GM18517 (cell line): ENCODE data around the gene TEX264.
A peak's percentile ranks its signal among the peaks of the same experiment; 100 is the strongest.

Source experiments
- ATAC-seq: cut with Tn5 transposase; IDR thresholded peaks from one replicate; pipeline ENCODE4 v1.9.1; 2021; ENCODE audit warnings: mild to moderate bottlenecking, moderate library complexity; ENCODE audit not compliant: unreplicated experiment

The TEX264 gene

DNA sequence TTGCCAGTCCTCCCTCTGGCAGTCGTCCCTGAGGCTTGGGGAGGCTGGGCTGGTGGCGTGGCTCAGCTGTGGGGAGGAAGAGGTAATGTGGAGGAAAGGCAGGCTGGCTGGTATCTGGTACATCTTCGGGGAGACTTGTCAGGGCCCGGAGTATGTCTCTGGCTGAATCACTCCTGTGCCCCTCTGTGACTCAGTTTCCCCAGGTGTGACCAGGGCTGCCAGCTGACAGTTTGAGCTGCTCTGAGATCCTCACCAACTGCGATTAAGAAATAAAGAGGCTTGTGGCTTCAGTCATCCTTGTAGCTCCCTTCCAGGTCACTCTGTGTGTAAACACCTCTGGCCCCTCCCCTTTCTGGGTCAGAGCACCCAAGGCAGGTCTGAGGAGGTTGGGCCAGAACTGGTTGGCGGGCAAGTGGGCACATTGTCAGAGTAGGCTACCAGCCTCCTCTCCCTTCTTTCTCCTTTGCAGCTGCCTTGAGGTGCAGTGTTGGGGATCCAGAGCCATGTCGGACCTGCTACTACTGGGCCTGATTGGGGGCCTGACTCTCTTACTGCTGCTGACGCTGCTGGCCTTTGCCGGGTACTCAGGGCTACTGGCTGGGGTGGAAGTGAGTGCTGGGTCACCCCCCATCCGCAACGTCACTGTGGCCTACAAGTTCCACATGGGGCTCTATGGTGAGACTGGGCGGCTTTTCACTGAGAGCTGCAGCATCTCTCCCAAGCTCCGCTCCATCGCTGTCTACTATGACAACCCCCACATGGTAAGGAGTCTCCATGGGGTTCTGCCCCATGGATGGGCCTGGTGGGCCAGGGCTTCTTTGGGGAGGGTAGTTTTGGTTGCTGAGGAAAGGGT is 3.0 kb downstream of the TEX264 start:
- no peak for ATAC-seq

DNA sequence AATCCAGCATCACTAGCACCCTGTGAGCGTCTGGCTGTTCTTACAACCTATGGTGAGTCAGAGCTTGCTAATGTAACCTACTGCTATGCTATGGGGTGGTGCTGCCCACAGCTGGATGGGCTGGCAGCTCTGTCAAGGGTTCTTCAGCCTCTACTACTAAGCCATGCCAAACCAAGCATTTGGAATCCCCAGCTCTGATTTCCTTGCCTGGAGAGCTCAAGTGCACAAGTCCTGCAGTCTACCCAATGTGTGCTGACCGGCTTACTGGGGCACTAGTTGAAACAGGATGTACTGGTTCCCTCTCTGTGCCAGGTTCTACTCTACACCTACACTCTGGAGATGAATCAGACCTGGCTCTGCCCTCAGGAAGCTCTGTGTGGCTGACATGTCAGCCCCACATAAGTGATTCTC is 4.2 kb downstream of the TEX264 start:
- ATAC-seq, result no peak

DNA sequence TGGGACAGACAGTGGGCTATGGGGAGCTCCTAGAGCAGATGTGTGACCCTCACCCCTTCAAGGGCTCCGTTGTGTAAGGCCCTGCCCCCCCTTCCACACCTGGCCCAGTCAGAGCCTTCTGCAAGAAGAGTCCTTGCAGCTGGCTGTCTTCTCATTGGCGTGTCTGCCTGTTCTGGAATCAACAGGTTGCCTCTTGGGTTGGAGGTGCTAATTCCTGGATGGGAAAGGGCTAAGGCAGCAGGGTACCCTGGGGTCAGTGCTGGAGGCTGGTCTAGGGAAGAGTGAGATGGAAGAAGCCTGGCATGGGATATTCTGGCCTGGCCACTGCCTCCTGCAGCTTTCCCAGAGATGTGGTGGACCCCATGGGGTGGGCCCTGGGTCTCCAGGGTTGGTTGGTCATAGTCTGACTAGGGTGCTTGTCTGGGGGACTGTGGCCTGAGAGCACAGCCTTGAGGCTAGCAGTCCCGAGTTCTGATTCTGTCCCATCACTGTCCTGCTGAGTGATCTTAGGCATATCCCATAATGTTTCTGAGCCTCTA is 5.1 kb downstream of the TEX264 start:
- no peak for ATAC-seq

DNA sequence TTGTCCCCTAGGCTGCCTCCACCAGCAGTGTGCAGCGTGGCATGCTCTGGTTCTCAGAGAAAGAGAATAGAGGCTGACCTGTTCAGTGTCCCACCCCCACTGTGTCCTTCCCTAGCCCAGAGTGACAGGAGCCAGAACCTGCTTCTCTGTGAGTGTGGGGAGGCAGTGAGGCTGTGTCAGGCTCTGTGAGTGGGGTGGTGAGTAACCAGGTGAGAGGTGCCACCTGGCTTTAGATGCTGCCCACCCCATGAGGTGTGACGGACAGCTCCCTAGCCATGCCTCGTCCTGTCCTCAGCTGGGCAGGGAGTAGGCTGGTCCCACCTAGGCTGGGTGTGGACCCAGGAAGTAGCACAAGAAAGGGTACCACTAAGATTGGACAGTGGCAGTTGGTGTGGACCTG is 6.3 kb downstream of the TEX264 start:
- ATAC-seq, result no peak

DNA sequence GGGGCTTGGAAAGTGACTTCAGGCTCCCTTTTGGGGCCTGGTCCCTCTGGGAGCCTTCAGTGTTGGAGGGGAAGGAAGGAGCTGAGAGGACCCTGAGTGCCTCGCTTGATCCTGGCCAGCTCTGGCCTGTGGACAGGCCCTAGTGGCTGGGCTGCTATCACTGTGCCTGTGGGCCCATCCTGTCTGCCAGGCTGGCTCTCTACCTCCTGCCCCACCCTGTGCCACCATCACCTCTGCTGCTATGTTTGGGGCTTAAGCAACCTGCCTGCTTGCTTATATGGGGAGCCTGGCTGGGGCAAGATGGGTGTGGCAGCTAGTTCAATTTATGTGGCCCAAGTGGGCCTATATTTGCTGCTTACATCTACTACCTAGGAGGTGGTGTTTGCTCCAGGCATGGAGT is 7.1 kb downstream of the TEX264 start:
- ATAC-seq, result no peak

DNA sequence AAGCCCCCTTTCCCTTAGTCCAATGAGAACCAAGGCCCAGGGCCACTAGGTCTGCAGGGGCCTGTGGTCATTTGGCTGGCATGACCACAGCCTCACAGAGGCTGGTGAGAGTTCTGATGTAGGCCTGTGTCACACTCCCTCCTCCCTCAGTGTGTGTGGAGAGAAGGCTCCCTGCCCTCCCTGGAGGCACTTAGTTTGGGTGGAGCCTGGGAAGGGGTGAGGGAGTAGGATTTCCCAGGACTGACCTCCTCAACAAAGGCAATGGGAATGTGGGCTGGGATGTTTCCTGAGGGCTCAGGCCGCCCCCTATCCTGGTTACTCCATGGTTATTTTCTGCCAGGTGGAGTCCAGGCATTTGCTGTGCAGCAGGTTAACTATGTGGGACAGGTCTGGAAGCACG is 7.6 kb downstream of the TEX264 start:
- no peak for ATAC-seq

DNA sequence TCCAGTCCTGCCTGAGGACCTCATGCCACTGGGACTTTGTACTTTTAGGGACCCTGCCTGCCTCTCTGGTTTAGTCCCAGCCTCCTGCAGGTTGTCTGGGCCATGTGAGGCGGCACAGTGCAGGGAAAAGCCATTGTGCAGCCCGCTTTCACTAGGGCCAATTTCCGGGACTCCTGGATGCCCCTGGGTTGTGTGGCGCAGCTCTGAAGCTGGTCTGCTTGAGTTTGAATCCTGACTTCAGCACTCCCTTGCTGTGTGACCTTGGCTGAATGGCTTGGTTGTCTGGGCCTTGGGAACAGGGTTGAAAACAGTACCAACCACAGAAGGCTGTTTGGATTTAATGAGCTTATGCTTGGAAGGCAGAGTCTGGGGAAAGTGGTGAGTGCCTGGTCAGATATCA is 8.3 kb downstream of the TEX264 start:
- no peak for ATAC-seq

DNA sequence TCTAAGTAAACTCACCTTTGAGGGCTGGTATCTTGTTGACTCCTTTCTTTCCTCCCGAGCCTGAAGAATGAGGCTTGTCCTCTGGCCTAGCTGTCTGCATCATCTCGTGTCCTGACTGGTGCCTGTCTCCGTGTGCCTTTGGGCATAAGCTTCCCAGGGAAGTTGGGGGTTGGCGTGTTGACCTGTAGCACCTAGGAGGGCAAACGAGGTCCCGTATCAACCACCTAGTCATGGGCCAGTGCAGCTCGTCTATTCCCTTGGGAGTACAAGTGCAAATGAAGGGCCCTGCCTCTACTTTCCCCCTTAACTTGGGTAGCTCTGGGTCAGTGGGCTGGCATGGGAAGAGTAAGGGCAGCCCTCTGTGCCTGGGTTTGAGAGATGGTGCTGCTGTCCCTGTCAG is 8.7 kb downstream of the TEX264 start:
- no peak for ATAC-seq

DNA sequence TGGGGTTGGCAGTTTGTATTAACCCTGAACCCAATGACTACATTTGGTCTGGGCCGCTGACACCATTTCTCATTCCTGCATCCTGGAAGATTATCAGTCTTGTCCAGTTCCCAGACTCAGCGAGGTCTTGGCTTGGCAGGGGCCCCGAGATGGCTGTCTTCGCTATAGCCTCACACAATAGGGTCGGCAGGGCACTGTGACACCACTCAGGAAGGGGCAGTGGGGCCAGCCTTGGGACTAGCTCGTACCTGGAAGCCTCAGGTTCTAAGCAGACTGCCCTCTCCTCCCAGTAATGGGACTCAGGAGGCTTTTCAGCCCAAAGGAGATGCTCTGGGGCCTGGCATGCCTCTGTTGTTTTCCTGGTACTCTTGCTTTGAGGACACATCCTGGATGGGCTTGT is 9.1 kb downstream of the TEX264 start:
- no peak for ATAC-seq

DNA sequence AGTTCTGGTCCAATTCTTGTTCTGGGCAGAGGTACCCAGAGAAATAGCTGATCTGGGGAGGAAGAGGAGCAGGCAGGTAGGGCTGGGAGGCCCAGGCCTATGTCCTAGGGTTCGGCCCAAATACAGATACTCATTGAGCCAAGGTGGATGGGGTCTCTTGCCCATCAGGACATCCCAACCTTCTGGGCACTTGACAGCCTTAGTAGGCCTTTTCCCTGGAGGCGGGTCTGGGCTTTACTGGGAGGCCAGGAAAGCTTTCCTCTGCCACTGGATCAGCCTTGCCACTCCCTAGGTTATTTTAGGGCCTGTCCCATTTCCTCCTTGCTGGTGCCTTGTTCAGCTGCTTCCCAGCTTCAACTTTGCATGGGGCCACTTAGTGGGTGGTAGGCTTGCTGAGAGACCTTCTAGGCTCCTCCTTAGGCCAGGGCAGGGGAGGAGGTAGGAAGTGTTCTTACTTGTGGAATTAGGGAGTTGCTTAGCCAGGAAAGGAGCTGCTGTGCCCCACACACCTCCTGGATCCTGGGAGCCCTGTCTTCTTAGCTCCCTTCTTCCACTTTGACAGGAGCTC is 9.7 kb downstream of the TEX264 start:
- no peak for ATAC-seq

DNA sequence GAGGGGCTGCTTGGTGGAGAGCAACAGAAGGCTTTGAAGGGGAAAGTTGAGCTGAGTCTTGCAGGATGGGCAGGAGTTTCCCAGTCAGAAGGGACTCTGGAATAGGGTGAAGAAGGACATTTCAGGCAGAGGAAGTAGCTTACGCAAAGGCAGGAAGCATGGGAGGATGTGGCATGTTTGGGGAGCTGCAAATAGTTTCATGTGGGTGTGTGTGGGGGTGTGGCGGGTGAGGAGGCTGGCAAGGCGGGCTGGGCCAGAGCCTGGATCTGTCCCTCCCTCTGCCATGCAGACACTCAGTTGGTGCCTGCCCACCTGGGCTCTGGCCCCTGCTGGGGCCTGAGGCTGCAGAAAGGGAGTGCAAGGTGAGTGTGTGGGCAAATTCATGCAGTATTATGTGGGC is 10.4 kb downstream of the TEX264 start:
- no peak for ATAC-seq

DNA sequence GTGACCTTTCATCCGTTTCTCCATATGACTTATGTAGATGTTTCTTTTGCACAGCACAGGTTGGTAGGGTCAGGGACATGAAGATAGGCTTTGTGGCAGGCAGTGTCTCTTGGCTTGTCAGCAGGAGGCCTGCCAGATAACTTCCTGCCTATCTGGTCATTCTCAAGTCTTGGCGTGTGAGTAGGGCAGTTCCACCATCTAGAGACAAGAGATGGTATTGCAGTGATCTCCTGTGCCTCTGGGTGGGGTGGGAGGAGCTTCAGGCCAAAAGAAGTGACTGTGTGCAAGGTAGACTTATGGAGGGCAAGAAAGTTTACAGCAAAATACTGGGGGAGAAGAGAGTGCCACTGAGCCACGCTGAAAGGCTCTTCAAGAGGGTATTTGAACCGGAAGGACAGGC is 11.0 kb downstream of the TEX264 start:
- peak; percentile 82 for ATAC-seq

DNA sequence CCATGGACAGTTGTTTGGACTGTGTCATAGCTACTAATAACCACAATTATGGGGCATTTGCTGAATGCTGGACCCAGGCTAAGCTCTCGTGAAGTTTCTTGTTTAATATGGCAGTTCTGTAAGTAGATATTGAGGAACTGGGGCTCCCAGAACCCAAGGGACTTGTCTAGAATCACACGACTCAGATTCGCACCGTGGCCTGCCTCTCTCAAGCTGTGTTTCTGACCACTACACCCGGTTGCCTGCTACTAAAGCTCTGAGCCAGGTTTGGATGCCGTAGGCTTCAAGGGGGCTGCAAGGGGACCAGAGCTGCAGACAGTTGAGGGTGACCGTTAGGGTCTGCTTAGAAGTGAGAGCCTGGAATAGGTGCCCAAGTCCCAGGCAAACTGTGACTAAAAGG is 11.5 kb downstream of the TEX264 start:
- no peak for ATAC-seq

DNA sequence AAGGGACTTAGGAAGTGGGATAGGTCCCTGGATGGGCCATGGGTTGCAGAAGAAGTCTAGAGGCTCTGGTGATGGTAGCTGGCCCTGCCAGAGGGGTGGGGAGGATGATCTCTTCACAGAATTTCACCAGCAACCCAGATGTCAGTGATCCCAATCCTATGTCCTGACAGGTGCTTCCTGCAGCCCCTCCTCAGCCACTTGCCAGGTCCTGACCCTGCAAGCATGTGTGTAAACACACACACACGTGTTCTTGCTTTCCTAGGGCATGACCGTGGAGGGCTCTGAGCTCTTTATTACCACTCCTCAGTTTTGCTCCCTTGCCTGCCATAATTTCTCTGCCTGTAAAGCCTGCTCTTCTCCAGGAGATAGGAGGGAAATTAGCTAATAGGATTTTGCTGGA is 12.5 kb downstream of the TEX264 start:
- no peak for ATAC-seq

DNA sequence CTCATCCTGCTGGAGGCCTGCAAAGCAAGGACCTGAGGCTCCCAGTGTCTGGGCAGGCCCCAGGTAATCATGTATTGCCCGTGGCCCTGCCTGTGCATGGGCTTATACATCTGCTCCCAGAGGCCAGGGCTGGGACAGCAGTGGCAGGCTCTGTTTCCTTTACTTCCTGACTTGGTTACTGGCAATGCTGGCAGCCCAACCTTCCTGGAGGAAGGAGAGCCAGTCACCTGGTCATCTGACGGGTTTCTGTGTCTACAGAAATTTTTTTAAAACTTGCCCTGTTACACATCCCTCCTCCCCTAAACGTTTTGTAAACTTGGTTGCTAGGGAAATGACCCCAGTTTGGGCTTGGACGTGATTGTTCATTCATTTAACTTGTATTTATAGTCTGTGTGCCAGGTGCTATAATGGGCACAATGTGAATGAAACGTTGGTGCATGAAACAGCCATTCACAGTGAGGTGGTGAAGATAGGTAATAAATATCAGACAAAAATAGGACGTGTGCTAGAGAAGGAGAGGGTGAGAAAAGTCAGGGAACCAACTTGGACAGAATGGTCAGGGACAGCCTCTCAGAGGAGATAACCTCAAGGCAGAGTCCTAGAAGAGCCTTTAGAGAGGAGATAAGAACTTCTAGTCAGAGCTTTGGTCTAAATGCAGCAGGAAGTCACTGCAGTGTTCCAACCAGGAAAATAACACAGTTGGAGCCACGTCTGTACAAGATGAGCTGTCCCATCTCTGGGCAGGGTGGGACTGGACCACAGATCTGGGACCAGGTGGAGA is 14.1 kb downstream of the TEX264 start:
- ATAC-seq, result no peak

DNA sequence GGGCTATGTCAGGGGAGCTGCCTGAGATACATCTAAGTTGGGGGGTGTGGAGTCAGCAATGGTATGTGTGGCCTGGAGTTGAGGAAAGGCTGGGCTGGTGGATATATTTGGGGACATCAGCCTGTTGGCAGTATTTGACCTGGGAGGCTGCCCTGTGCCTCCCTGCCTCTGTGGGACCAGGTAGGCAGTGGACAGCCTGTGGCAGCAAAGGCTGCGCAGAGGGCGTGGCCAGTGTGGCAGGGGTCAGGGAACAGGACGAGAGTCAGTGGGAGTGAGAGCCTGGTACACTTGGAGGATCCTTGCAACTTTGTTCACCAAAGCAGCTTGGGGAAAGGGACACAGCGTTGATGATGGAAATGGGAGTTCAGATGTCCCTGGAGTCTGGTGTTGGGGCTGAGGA is 15.0 kb downstream of the TEX264 start:
- no peak for ATAC-seq

DNA sequence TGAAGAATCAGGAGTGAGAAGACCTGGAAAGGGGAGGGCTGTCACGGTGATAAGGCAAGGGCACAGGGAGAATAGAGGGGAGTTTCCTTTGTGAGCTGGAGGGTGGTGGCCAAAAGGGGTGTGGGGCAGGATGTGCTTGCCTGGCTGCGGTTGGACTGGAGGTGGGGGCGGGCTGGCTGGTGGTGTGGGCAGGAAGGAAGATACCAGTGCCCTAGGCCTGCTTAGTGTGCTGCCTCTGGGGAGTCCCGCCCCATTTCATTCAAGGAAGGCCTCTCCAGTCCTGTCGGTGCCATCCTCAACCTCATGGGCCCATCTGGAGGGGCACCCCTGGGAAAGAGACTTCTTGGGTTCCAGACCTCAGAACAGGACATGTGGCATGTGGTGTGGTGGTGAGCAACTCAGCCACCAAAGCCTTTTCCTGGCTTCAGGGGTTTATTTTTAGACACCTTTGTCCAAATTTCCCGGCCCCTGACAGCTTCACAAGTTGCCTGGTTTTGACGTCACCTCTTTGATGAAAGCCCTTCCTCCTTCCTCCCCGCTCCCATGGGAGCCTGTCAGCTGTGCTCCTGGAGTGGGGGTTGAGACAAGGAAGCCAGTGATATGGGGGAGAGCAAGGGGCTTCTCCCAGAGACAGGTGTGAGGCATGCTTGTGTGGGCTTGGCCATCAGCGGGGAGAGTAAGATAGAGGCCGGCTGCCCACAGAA is 15.6 kb downstream of the TEX264 start:
- ATAC-seq, result peak; percentile 44

DNA sequence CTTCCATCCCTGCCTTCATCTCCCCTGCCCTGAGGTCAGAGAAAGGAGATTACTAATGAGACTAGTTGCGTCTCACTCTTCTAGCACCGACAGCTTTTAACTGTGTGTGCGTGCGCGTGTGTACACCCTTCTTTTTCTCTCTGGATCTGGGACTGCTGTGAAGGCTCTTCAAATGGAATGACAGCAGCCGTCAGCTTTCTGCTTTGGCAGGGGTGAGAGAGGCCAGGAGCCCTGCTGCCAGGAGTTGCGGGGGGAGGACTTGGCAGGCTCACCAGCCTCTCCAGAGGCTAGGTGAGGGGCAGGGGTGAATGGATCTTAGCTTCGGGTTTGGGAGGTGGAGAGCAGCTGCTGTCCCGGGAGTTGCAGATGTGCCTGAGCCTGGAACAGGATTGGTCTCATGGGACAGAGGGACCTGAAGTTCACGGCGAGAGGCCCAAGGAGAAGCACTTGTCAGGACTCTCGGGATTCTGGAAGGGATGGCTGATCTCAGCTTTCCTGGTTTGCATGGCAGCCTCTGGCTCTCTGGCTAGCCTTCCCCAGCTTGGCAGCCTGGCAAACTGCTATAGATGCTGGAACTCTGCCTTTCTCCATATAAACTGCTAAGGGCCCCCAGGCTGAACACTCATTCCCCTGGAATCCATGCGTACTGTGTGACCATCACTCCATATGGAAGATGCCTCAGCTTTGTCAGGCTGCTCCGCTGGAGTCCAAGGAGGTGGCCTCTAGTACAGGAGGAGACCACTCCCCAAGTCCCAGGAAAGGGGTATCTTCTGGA is 16.6 kb downstream of the TEX264 start:
- ATAC-seq, result no peak

DNA sequence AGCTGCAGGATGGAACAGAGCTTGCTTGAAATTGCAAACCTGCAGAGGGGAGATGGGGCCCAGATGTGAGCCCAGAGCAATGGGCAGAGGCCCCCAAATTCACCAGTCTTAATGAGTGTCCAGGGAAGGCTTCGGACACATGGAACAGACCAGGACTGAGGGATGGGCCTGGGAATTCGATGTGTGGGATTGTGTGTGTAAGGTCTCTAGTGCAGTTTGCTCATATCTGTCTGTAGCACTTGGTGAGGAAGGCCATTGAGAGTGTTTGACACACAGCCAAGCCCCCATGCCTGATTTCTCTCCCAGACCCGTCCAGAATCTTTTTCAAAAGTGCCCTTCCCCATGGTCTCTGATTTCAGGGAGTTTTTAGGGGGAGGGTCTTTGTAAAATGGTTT is 17.2 kb downstream of the TEX264 start:
- no peak for ATAC-seq

DNA sequence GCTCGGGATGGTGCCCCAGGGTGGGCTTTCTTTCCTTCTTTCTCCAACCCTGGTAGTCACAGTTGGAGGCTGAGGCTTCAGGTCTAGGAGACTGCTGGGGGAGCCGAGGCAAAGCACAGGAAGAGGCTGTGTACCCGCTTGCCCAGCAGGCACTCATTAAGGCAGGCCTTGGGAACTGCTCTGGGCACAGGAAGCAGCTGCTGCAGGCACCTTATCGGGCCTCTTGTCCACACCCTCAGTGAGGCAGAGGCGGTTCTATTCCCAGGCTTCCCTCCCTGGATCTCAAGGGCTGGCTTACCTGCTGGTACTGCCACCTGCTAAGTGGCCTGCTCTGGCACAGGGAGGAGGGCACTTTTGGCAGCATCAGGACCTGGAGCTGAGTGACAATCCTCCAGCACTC is 20.0 kb downstream of the TEX264 start:
- ATAC-seq, result no peak
